Measurements from ENCODE around the gene PLP2. TPM values are rescaled to one million over a fixed set of nuclear protein-coding genes. Genes with fewer than 3 reads are reported as not detected.

Gene PLP2
- total and polyA plus RNA-seq, 2 donors from 2014 or later, result 58.6 to 139 TPM

DNA sequence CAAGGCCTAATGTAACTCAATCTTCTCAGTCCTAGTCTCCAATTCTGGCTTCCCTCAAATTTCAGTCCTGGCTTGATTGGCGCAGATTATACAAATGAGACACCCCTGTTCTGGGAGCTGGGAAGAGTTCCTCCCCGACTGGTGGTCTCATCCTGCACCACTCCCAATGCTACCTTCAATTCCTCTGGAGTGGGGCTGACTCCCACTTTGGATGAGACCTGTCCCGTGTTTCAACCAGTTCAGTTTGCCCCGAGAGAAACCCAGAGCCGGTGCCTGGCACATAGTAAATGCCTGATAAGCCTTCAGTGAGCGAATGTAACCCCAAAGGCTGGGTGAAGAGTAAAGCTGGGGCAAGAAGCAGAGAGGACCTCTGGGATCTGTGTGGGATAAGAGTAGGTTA is 32.3 kb downstream of the PLP2 start:
- H3K9ac ChIP-seq (ENCODE audit: low read length in 3 of 3), result no peak overlapping the region
- DNase-seq, result no peak
- H3K27ac ChIP-seq (ENCODE audit: low read depth in 2 of 2, low read length in 2 of 2), result no peak overlapping the region
- intact Hi-C loops (cut with DNase I), result no loop called here
- TF ChIP-seq, protein P1, sequence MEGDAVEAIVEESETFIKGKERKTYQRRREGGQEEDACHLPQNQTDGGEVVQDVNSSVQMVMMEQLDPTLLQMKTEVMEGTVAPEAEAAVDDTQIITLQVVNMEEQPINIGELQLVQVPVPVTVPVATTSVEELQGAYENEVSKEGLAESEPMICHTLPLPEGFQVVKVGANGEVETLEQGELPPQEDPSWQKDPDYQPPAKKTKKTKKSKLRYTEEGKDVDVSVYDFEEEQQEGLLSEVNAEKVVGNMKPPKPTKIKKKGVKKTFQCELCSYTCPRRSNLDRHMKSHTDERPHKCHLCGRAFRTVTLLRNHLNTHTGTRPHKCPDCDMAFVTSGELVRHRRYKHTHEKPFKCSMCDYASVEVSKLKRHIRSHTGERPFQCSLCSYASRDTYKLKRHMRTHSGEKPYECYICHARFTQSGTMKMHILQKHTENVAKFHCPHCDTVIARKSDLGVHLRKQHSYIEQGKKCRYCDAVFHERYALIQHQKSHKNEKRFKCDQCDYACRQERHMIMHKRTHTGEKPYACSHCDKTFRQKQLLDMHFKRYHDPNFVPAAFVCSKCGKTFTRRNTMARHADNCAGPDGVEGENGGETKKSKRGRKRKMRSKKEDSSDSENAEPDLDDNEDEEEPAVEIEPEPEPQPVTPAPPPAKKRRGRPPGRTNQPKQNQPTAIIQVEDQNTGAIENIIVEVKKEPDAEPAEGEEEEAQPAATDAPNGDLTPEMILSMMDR (IDR thresholded peaks at IDR 0.05; ENCODE audit: borderline replicate concordance, extremely low read depth, insufficient read depth), result no peak
- H3K9me3 ChIP-seq (ENCODE audit: control insufficient read depth in 2 of 3, insufficient read depth in 1 of 3, low read length in 3 of 3), result no peaks in the 10 kb centered on the region
- H3K27me3 ChIP-seq (ENCODE audit: control insufficient read depth, insufficient read depth, low read length), result no peaks in the 10 kb centered on the region
- H3K36me3 ChIP-seq (ENCODE audit: control insufficient read depth in 2 of 3, insufficient read depth in 3 of 3, low read length in 3 of 3), result no peaks in the 10 kb centered on the region
- no peak for FAIRE-seq
- H3K4me1 ChIP-seq (ENCODE audit: control insufficient read depth in 2 of 3, insufficient read depth in 2 of 3, low read depth in 1 of 3, low read length in 3 of 3), result no peaks in the 10 kb centered on the region
- H3K4me3 ChIP-seq (ENCODE audit: low read length in 3 of 3), result no peak overlapping the region

DNA sequence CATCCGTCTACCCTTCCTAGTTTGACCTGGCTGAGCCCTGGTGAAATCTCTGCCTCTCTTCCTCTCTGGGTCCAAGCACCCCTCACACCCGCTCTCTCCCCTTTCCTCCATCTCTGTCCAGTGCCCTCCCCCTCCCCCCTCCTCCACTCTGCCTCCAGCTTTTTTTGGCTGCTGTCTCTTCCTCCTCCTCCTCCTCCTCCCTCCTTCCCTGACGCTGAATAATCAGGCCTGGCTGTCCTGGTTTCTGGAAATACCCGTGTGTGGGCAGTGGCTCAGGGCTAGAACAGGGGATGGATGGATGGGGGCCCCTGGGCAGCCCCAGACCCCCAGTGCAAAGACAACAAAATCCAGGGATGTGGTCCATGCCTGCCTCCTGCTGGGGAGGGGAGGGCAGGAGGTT is 33.0 kb downstream of the PLP2 start:
- H3K27ac ChIP-seq (ENCODE audit: low read depth in 2 of 2, low read length in 2 of 2), result no peak overlapping the region
- H3K36me3 ChIP-seq (ENCODE audit: control insufficient read depth in 2 of 3, insufficient read depth in 3 of 3, low read length in 3 of 3), result no peaks in the 10 kb centered on the region
- H3K4me1 ChIP-seq (ENCODE audit: control insufficient read depth in 2 of 3, insufficient read depth in 2 of 3, low read depth in 1 of 3, low read length in 3 of 3), result no peaks in the 10 kb centered on the region
- no peaks in the 10 kb centered on the region for H3K9me3 ChIP-seq (ENCODE audit: control insufficient read depth in 2 of 3, insufficient read depth in 1 of 3, low read length in 3 of 3)
- DNase-seq (no peak), FAIRE-seq (no peak)
- H3K9ac ChIP-seq (ENCODE audit: low read length in 3 of 3), result no peak overlapping the region
- intact Hi-C loops (cut with DNase I), result no loop called here
- no peak overlapping the region for H3K4me3 ChIP-seq (ENCODE audit: low read length in 3 of 3)
- no peaks in the 10 kb centered on the region for H3K27me3 ChIP-seq (ENCODE audit: control insufficient read depth, insufficient read depth, low read length)
- TF ChIP-seq, protein P1 (IDR thresholded peaks at IDR 0.05; ENCODE audit: borderline replicate concordance, extremely low read depth, insufficient read depth), result no peak

DNA sequence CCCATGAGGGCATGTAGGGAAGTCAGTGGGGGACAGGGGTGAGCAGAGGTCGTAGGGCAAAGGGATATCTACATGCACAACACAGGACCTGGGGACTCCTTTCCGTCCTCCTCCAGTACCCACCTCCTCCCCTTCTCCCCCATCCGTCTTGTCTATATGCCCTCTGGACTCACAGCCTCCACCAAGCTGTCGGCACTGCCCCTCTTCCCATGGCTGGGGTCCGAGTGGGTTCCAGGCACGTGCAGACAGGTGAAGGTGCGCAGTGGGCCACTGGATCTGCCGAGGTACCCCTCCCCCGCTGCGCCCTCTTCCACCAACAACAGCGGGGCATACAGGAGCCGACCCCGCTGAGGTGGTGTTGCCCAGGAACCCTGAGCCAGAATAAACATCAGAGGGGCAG is 33.7 kb downstream of the PLP2 start:
- Histone ChIP-seq H3K27me3 (ENCODE audit: control insufficient read depth, insufficient read depth, low read length) (no peaks in the 10 kb centered on the region), H3K36me3 (ENCODE audit: control insufficient read depth in 2 of 3, insufficient read depth in 3 of 3, low read length in 3 of 3) (no peaks in the 10 kb centered on the region), H3K9me3 (ENCODE audit: control insufficient read depth in 2 of 3, insufficient read depth in 1 of 3, low read length in 3 of 3) (no peaks in the 10 kb centered on the region), H3K4me1 (ENCODE audit: control insufficient read depth in 2 of 3, insufficient read depth in 2 of 3, low read depth in 1 of 3, low read length in 3 of 3) (no peaks in the 10 kb centered on the region), H3K9ac (ENCODE audit: low read length in 3 of 3) (no peak overlapping the region), H3K27ac (ENCODE audit: low read depth in 2 of 2, low read length in 2 of 2) (no peak overlapping the region), H3K4me3 (ENCODE audit: low read length in 3 of 3) (no peak overlapping the region)
- TF ChIP-seq, protein P1 (IDR thresholded peaks at IDR 0.05; ENCODE audit: borderline replicate concordance, extremely low read depth, insufficient read depth), result no peak
- intact Hi-C loops (cut with DNase I), result no loop called here
- FAIRE-seq (no peak), DNase-seq (no peak)

DNA sequence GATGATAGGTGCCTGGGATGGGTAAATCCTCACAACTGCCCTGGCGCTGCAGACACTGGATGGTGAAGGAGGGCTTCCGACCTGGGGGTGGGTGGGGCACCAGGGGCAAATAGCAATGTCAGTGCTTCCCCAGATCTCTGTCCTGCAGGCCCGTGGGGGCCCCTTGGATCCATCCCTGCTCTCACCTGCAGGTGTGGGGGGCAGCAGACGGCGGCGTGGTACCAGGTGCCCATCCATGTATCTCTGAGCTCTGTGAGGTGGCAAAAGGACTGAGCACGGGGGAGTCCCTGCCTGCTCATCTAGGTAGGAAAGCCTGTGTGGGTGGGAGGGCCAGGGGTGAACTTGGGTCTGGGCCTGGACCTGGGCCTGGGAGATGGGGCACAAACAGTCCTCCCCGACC is 34.8 kb downstream of the PLP2 start:
- Histone ChIP-seq H3K4me1 (ENCODE audit: control insufficient read depth in 2 of 3, insufficient read depth in 2 of 3, low read depth in 1 of 3, low read length in 3 of 3) (no peaks in the 10 kb centered on the region), H3K9me3 (ENCODE audit: control insufficient read depth in 2 of 3, insufficient read depth in 1 of 3, low read length in 3 of 3) (no peaks in the 10 kb centered on the region), H3K9ac (ENCODE audit: low read length in 3 of 3) (no peak overlapping the region), H3K27ac (ENCODE audit: low read depth in 2 of 2, low read length in 2 of 2) (no peak overlapping the region), H3K36me3 (ENCODE audit: control insufficient read depth in 2 of 3, insufficient read depth in 3 of 3, low read length in 3 of 3) (no peaks in the 10 kb centered on the region), H3K27me3 (ENCODE audit: control insufficient read depth, insufficient read depth, low read length) (no peaks in the 10 kb centered on the region), H3K4me3 (ENCODE audit: low read length in 3 of 3) (no peak overlapping the region)
- FAIRE-seq, result no peak
- DNase-seq, result no peak
- intact Hi-C loops (cut with DNase I), result no loop called here
- TF ChIP-seq, protein P1 (IDR thresholded peaks at IDR 0.05; ENCODE audit: borderline replicate concordance, extremely low read depth, insufficient read depth), result no peak

Measured in kidney (tissue), 14 donors.